Activated CD4-positive, alpha-beta T cell treated with anti-CD3 and anti-CD28 coated beads, Interleukin-2, Interleukin-6, amounts not matched to agents 100 ng/mL and 50 ng/mL, durations not matched to agents 16 hours and 8 hours (primary cell): Measurements from ENCODE around the gene CELF4.

Experiments used
- DNase-seq: peaks from one replicate; pipeline ENCODE4 v3.0.0-alpha.2; 2020

CELF4 gene

GRCh38 chr18:37403100-37403781, 162.4 kb downstream of the CELF4 start:
- DNase-seq: no peak

GRCh38 chr18:37402735-37403099, 162.9 kb downstream of the CELF4 start:
- no peak for DNase-seq

GRCh38 chr18:37400802-37401201, 164.8 kb downstream of the CELF4 start:
- no peak for DNase-seq

GRCh38 chr18:37398248-37398920, 167.2 kb downstream of the CELF4 start:
- no peak for DNase-seq

GRCh38 chr18:37397814-37398213, 167.8 kb downstream of the CELF4 start:
- DNase-seq: no peak

- DNase-seq: no peak
These were observed 168.5 kb downstream of the CELF4 start for GRCh38 chr18:37396971-37397720.

GRCh38 chr18:37395631-37396030, 170.0 kb downstream of the CELF4 start:
- no peak for DNase-seq

GRCh38 chr18:37395138-37395537, 170.5 kb downstream of the CELF4 start:
- DNase-seq: no peak

GRCh38 chr18:37394610-37394965, 171.0 kb downstream of the CELF4 start:
- no peak for DNase-seq

- no peak for DNase-seq
These were observed 171.5 kb downstream of the CELF4 start for GRCh38 chr18:37393945-37394609.

GRCh38 chr18:37393221-37393827, 172.3 kb downstream of the CELF4 start:
- DNase-seq: no peak

GRCh38 chr18:37392648-37393047, 172.9 kb downstream of the CELF4 start:
- DNase-seq: no peak

GRCh38 chr18:37391698-37392548, 173.7 kb downstream of the CELF4 start:
- DNase-seq: no peak

GRCh38 chr18:37391156-37391555, 174.4 kb downstream of the CELF4 start:
- DNase-seq: no peak

- DNase-seq: no peak
These were observed 174.9 kb downstream of the CELF4 start for GRCh38 chr18:37390687-37391086.

GRCh38 chr18:37389684-37390368, 175.8 kb downstream of the CELF4 start:
- DNase-seq: no peak

GRCh38 chr18:37389041-37389440, 176.6 kb downstream of the CELF4 start:
- DNase-seq: no peak

GRCh38 chr18:37388413-37388812, 177.2 kb downstream of the CELF4 start:
- DNase-seq: no peak

GRCh38 chr18:37385846-37386778, 179.5 kb downstream of the CELF4 start:
- DNase-seq: peak; percentile 57

- DNase-seq: no peak
These were observed 181.6 kb downstream of the CELF4 start for GRCh38 chr18:37383846-37384595.
